Hepatocyte (in vitro differentiated cells): ENCODE data around the gene MRPS30.

Experiments
- EZH2 ChIP-seq: fragments of 200-600 bp; sonication (generic); IDR thresholded peaks from 2 replicates; pipeline ENCODE4 v1.6.1; 2016; ENCODE audit warnings: antibody characterized with exemption, mild to moderate bottlenecking, borderline replicate concordance
- EZH2phosphoT487 ChIP-seq: fragments of 200-600 bp; sonication (generic); IDR thresholded peaks from one replicate; pipeline ENCODE4 v1.6.1; 2018; ENCODE audit warnings: antibody characterized with exemption, mild to moderate bottlenecking, low read depth, moderate library complexity; ENCODE audit not compliant: unreplicated experiment, severe bottlenecking
- TF ChIP-seq, protein P1 (sequence below): fragments of 200-600 bp; sonication (generic); IDR thresholded peaks from 2 replicates; pipeline ENCODE4 v1.5.1; 2016; ENCODE audit warnings: antibody characterized with exemption, mild to moderate bottlenecking; ENCODE audit not compliant: poor library complexity

DNA sequence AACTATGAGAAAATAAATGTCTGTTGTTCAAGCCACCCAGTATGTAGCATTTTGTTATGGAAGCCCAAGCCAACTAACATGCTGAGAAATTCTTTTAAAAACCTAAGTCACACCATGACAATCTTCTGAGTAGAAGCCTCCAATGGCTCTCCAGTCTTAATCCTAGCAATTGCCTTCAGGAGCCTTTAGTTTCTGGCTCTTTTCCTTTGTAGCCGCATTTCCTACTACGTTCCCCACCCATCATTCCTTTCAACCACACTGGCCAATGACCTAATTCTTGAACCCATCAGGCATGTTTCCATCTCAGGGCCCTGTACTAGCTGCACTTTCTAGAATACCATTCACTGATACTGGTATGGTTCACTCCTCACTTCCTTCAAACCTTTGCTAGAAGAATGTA is 2.1 kb upstream of the MRPS30 start:
- TF ChIP-seq, protein P1, sequence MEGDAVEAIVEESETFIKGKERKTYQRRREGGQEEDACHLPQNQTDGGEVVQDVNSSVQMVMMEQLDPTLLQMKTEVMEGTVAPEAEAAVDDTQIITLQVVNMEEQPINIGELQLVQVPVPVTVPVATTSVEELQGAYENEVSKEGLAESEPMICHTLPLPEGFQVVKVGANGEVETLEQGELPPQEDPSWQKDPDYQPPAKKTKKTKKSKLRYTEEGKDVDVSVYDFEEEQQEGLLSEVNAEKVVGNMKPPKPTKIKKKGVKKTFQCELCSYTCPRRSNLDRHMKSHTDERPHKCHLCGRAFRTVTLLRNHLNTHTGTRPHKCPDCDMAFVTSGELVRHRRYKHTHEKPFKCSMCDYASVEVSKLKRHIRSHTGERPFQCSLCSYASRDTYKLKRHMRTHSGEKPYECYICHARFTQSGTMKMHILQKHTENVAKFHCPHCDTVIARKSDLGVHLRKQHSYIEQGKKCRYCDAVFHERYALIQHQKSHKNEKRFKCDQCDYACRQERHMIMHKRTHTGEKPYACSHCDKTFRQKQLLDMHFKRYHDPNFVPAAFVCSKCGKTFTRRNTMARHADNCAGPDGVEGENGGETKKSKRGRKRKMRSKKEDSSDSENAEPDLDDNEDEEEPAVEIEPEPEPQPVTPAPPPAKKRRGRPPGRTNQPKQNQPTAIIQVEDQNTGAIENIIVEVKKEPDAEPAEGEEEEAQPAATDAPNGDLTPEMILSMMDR: no peak
- TF ChIP-seq EZH2 (no peak), EZH2phosphoT487 (no peak)
